B cell (primary cell): ENCODE measurements around the gene UTS2R. TPM values are rescaled to one million over a fixed set of nuclear protein-coding genes. Genes with fewer than 3 reads are reported as not detected.

Experiments used
- ATAC-seq: fragments of 200-7000 bp; cut with Tn5 transposase; one replicate; pipeline ENCODE4 v1.10.0; 2021; ENCODE audit warnings: low read depth, mild to moderate bottlenecking, moderate number of reproducible peaks, moderate library complexity
- CTCF ChIA-PET: fragments of 350-600 bp; sonication (Branson Sonifier 250); formaldehyde crosslinking; loops from one replicate; lab custom pipeline; 2021; ENCODE audit warnings: antibody characterized with exemption, inconsistent platforms; lab: Charles Lee
- POLR2A ChIA-PET: fragments of 350-600 bp; sonication (Branson Sonifier 250); formaldehyde crosslinking; loops from one replicate; lab custom pipeline; 2021; ENCODE audit warnings: antibody characterized with exemption; lab: Charles Lee
- DNase-seq: peaks from one replicate; pipeline ENCODE4 v3.0.0; 2013
- H2AFZ ChIP-seq: 2 replicates; pipeline ENCODE4 v1.6.1; 2012; ENCODE audit warnings: mild to moderate bottlenecking, low read depth, low read length; ENCODE audit not compliant: insufficient read depth, poor library complexity, severe bottlenecking
- H3K27ac ChIP-seq, 2 donors: 1 replicate in 1 of 2; 2 replicates in 1 of 2; pipeline ENCODE4 v1.5.1; 2012 to 2013; ENCODE audit warnings: low read length in 2 of 2, mild to moderate bottlenecking in 2 of 2, moderate library complexity in 1 of 2
- H3K27me3 ChIP-seq, 4 experiments: fragments of 200-600 bp in 1 of 4; sonication (generic) in 1 of 4; replicated peaks in 1 of 4; 1 replicate in 2 of 4; 2 replicates in 2 of 4; pipeline versions ENCODE4 v1.6.1 to v1.7.0; 2013 to 2016; ENCODE audit warnings: low read length in 3 of 4, mild to moderate bottlenecking in 2 of 4, mixed read lengths in 1 of 4, moderate library complexity in 1 of 4; ENCODE audit not compliant: insufficient read depth in 4 of 4, control insufficient read depth in 3 of 4; ENCODE audit errors: control extremely low read depth in 1 of 4
- H3K36me3 ChIP-seq, 2 experiments: replicated peaks in 1 of 2; 1 replicate in 1 of 2; 2 replicates in 1 of 2; pipeline versions ENCODE4 v1.6.1 to v1.7.1; 2013; ENCODE audit warnings: low read length in 1 of 2; ENCODE audit not compliant: insufficient read depth in 2 of 2, control insufficient read depth in 1 of 2; ENCODE audit errors: control extremely low read depth in 1 of 2, extremely low read depth in 1 of 2
- H3K4me1 ChIP-seq, 2 donors: fragments of 200-600 bp in 1 of 2; sonication (generic) in 1 of 2; 1 replicate in 1 of 2; 2 replicates in 1 of 2; pipeline versions ENCODE4 v1.5.1 to v1.6.1; 2013 to 2017; ENCODE audit warnings: low read length in 2 of 2; ENCODE audit not compliant: control insufficient read depth in 2 of 2, insufficient read depth in 2 of 2
- H3K4me2 ChIP-seq: replicated peaks from 2 replicates; pipeline ENCODE3; 2012; ENCODE audit warnings: mild to moderate bottlenecking, low read depth, low read length; ENCODE audit not compliant: poor library complexity, severe bottlenecking
- H3K4me3 ChIP-seq, 5 experiments: fragments of 200-600 bp in 1 of 5; sonication (generic) in 1 of 5; 1 replicate in 3 of 5; 2 replicates in 2 of 5; pipeline versions ENCODE4 v1.5.1 to v1.7.0; 2011 to 2016; ENCODE audit warnings: low read length in 4 of 5, mild to moderate bottlenecking in 4 of 5, low read depth in 2 of 5, control low read depth in 1 of 5, moderate library complexity in 1 of 5; ENCODE audit not compliant: insufficient read depth in 1 of 5; ENCODE audit errors: control extremely low read depth in 1 of 5, extremely low read depth in 1 of 5
- H3K79me2 ChIP-seq: fragments of 200-600 bp; sonication (generic); one replicate; pipeline ENCODE4 v1.6.0; 2016; ENCODE audit warnings: low read length; ENCODE audit not compliant: control insufficient read depth, insufficient read depth
- H3K9ac ChIP-seq: fragments of 200-600 bp; sonication (generic); 2 replicates; pipeline ENCODE4 v1.6.1; 2017; ENCODE audit warnings: mild to moderate bottlenecking, low read length, moderate library complexity
- H3K9me3 ChIP-seq, 3 donors: one replicate each; pipeline versions ENCODE4 v1.6.1 to v1.7.1; 2013; ENCODE audit warnings: low read length in 2 of 3; ENCODE audit not compliant: control insufficient read depth in 2 of 3, insufficient read depth in 1 of 3; ENCODE audit errors: control extremely low read depth in 1 of 3
- H4K20me1 ChIP-seq: 2 replicates; pipeline ENCODE4 v1.6.0; 2012; ENCODE audit warnings: mild to moderate bottlenecking, low read length; ENCODE audit not compliant: insufficient read depth, control insufficient read depth, poor library complexity, severe bottlenecking
- H3K27ac Mint-ChIP-seq: one replicate; pipeline ENCODE4 v1.8.0; 2021; ENCODE audit warnings: mixed read lengths
- H3K27me3 Mint-ChIP-seq: one replicate; pipeline ENCODE4 v1.8.0; 2021; ENCODE audit warnings: mixed read lengths
- H3K4me1 Mint-ChIP-seq: one replicate; pipeline ENCODE4 v1.8.0; 2021; ENCODE audit warnings: mixed read lengths
- H3K4me3 Mint-ChIP-seq: one replicate; pipeline ENCODE4 v1.8.0; 2021; ENCODE audit warnings: mixed read lengths
- H3K9me3 Mint-ChIP-seq: one replicate; pipeline ENCODE4 v1.8.0; 2022; ENCODE audit warnings: mixed read lengths; ENCODE audit not compliant: insufficient read depth
- EZH2 ChIP-seq: IDR thresholded peaks from 2 replicates; pipeline ENCODE4 v1.6.1; 2012; ENCODE audit warnings: borderline replicate concordance, low read depth, mild to moderate bottlenecking, moderate library complexity, low read length; ENCODE audit not compliant: insufficient read depth, poor library complexity, severe bottlenecking
- WGBS: methylation state at CpG from one replicate; pipeline ENCODE4 v1.1.5; 2013; ENCODE audit warnings: missing lambda C conversion rate; ENCODE audit not compliant: insufficient coverage; 5-methylcytosine and 5-hydroxymethylcytosine counted together
- intact Hi-C: fragments of 100-400 bp; cut with micrococcal nuclease; formaldehyde crosslinking; loops from one replicate; pipeline ENCODE4 v1.10.0; 2022
- polyA plus RNA-seq: library from polyadenylated mRNA; depleted of rRNA; stranded (reverse); fragments of >200 nt; gene quantifications from 2 replicates; pipeline ENCODE4 v1.2.3, GENCODE V29; 2012
- total RNA-seq, 2 donors: library from RNA; stranded (reverse); fragments of 120-200 nt in 1 of 2; gene quantifications; 1 replicate in 1 of 2; 2 replicates in 1 of 2; pipeline versions ENCODE4 v1.2.3 to v1.2.4, GENCODE V29; 2013 to 2022
- TF ChIP-seq, protein P1 (sequence below): fragments of 200-600 bp; IDR thresholded peaks from one replicate; pipeline ENCODE4 v1.8.0; 2022; ENCODE audit warnings: antibody characterized with exemption, mild to moderate bottlenecking

UTS2R gene
- total and polyA plus RNA-seq, 2 donors (not counting 1 experiment from before 2014, with no cell fraction given): 0.86 TPM; not detected in 1

DNA sequence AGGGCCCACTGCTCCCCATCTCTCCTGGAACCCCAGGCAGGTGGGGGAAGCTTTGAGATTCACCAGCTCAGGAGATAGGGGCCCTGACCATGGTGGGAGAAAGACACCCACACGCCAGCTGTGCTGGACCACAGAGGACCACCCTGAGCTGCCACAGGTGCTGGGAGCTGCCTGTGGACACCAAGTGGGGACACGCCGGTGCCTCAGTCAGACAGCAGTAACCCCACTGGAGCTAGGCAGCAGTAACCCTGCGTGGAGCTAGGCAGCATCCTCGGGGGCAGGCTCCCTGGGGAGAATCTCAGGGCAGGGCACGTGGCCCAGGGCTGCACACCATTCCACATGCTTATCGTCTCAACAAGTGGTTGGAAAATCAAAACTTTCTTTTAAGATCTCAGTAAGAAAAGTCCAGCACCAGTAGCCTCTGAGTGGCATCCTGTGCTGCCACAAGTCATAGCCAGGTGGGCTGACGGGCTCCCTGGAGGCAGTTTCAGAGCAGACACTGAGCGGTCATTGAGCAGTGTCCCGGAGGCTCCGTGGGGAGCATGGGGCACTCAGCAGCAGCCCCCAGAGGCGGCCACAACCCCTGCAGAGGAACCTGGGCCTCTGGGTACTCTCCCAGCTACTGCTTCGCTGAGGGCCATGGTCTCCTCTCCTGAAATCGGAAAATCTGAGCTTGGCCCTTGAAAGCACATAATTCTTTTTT lies 38.6 kb downstream of the UTS2R start:
- ChIA-PET POLR2A (no interaction called here), CTCF (interaction anchor here (0.7 kb wide), 2 partner anchors 14 to 109 kb away, joined by 3 read pairs; no protein-coding TSS in a partner anchor)
- Mint-ChIP-seq H3K9me3 (no peaks in the 10 kb centered on the region), H3K4me3 (no peak overlapping the region), H3K27ac (no peak overlapping the region), H3K4me1 (peaks cover 19% of the 10 kb centered on the region), H3K27me3 (no peaks in the 10 kb centered on the region)
- Histone ChIP-seq H3K27ac (no peak overlapping the region), H2AFZ (no peak overlapping the region), H3K79me2 (peaks cover 38% of the 10 kb centered on the region), H3K9ac (no peak overlapping the region), H3K27me3 (no peaks in the 10 kb centered on the region), H3K4me2 (no peak overlapping the region), H3K4me1 (peaks cover 4 to 20% of the 10 kb centered on the region in 2 donors), H3K4me3 (no peak overlapping the region), H4K20me1 (peaks cover 41% of the 10 kb centered on the region), H3K36me3 (peaks cover 0 to 19% of the 10 kb centered on the region in 2 experiments), H3K9me3 (no peaks in the 10 kb centered on the region)
- 88% methylated on average over 11 of the region's 14 CpGs for WGBS
- DNase-seq (no peak), ATAC-seq (no peak)
- intact Hi-C loops: loop anchor here (10.0 kb wide), 2 partner anchors 115 to 205 kb away; no protein-coding TSS in a partner anchor
- TF ChIP-seq, protein P1, sequence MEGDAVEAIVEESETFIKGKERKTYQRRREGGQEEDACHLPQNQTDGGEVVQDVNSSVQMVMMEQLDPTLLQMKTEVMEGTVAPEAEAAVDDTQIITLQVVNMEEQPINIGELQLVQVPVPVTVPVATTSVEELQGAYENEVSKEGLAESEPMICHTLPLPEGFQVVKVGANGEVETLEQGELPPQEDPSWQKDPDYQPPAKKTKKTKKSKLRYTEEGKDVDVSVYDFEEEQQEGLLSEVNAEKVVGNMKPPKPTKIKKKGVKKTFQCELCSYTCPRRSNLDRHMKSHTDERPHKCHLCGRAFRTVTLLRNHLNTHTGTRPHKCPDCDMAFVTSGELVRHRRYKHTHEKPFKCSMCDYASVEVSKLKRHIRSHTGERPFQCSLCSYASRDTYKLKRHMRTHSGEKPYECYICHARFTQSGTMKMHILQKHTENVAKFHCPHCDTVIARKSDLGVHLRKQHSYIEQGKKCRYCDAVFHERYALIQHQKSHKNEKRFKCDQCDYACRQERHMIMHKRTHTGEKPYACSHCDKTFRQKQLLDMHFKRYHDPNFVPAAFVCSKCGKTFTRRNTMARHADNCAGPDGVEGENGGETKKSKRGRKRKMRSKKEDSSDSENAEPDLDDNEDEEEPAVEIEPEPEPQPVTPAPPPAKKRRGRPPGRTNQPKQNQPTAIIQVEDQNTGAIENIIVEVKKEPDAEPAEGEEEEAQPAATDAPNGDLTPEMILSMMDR: no peak
- no peak for TF ChIP-seq EZH2

DNA sequence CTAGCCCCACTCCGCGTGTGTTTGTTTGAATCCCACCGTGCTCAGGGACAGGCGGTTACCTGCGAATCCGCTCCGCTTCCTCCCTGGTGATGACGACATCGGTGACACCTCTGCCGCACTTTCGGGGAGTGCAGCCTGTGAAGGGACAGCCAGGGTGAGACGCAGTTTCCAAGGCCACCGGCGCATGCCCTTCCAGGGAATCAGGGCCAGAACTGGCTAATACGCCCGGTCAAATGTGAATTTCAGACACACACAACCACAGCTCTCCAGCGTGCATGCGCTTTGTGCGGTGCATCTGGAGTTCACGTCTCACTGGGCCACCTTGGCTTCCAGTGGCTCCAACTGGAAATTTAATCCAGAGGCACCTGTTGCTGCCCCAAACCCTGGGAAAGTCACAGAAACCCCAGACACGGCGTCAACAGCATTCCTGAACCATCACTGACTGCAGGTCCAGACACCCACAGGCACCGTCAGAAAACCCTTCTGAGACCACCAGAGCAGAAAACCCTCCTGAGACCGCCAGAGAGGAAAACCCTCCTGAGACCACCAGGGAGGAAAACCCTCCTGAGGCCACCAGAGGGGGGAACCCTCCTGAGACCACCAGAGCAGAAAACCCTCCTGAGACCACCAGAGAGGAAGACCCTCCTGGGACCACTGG lies 40.0 kb downstream of the UTS2R start:
- WGBS: 94% methylated on average over 23 of the region's 24 CpGs
- no peak for DNase-seq
- Histone ChIP-seq H3K4me3 (no peak overlapping the region), H3K27ac (no peak overlapping the region), H3K79me2 (peaks cover 51% of the 10 kb centered on the region), H3K27me3 (no peaks in the 10 kb centered on the region), H3K9ac (no peak overlapping the region), H3K4me1 (peaks cover 4 to 20% of the 10 kb centered on the region in 2 donors), H4K20me1 (peaks cover 55% of the 10 kb centered on the region), H3K4me2 (no peak overlapping the region), H3K36me3 (peaks cover 0 to 18% of the 10 kb centered on the region in 2 experiments), H3K9me3 (no peaks in the 10 kb centered on the region), H2AFZ (no peak overlapping the region)
- POLR2A ChIA-PET: no interaction called here
- Mint-ChIP-seq H3K9me3 (no peaks in the 10 kb centered on the region), H3K4me1 (peaks cover 21% of the 10 kb centered on the region), H3K27ac (no peak overlapping the region), H3K27me3 (no peaks in the 10 kb centered on the region), H3K4me3 (no peak overlapping the region)
- intact Hi-C loops: loop anchor here (10.0 kb wide), 2 partner anchors 117 to 207 kb away; no protein-coding TSS in a partner anchor
- TF ChIP-seq, protein P1: no peak
- TF ChIP-seq EZH2: no peak
- no peak for ATAC-seq
- CTCF ChIA-PET: no interaction called here
